Calu3 (cell line): ENCODE data around the gene DPY19L2. TPM values are rescaled to one million over a fixed set of nuclear protein-coding genes. Genes with fewer than 3 reads are reported as not detected.
"Not testable (repeated sequence)": the region's sequence is repeated elsewhere in the genome, so short reads cannot be mapped to it uniquely, and the experiment has no call there.

Source experiments
- Bru-seq: library from RNA; stranded (reverse); fragments of 400-500 nt; gene quantifications from one replicate; lab custom pipeline; 2021; lab: Mats Ljungman, UMichigan
- BruChase-seq, 2 experiments: library from RNA; stranded (reverse); fragments of 400-500 nt; gene quantifications; one replicate each; lab custom pipeline; 2021; lab: Mats Ljungman, UMichigan
- BruUV-seq: library from RNA; stranded (reverse); fragments of 400-500 nt; replicated peaks from 2 replicates; lab custom pipeline; 2021; lab: Mats Ljungman, UMichigan
- CTCF ChIA-PET: fragments of 300-600 bp; sonication (Branson Sonifier 250); formaldehyde crosslinking; loops from one replicate; lab custom pipeline; 2022; ENCODE audit warnings: antibody characterized with exemption; lab: Charles Lee
- DNase-seq: peaks from one replicate; pipeline ENCODE4 v3.0.0; 2022
- H3K27ac Mint-ChIP-seq: one replicate; pipeline ENCODE4 v1.8.0; 2022; ENCODE audit warnings: mixed read lengths; ENCODE audit not compliant: unreplicated experiment
- H3K27me3 Mint-ChIP-seq: one replicate; pipeline ENCODE4 v1.8.0; 2022; ENCODE audit warnings: mixed read lengths; ENCODE audit not compliant: unreplicated experiment
- H3K36me3 Mint-ChIP-seq: one replicate; pipeline ENCODE4 v1.8.0; 2022; ENCODE audit warnings: mild to moderate bottlenecking, moderate library complexity, mixed read lengths; ENCODE audit not compliant: insufficient read depth, unreplicated experiment
- H3K4me1 Mint-ChIP-seq: one replicate; pipeline ENCODE4 v1.8.0; 2022; ENCODE audit warnings: mild to moderate bottlenecking, low read depth, mixed read lengths; ENCODE audit not compliant: unreplicated experiment
- H3K4me3 Mint-ChIP-seq: one replicate; pipeline ENCODE4 v1.8.0; 2022; ENCODE audit warnings: mild to moderate bottlenecking, low read depth, moderate library complexity, mixed read lengths; ENCODE audit not compliant: unreplicated experiment
- H3K9me3 Mint-ChIP-seq: one replicate; pipeline ENCODE4 v1.8.0; 2022; ENCODE audit warnings: low read depth, mixed read lengths; ENCODE audit not compliant: unreplicated experiment
- intact Hi-C: fragments of 100-400 bp; cut with micrococcal nuclease; formaldehyde crosslinking; loops from one replicate; pipeline ENCODE4 v1.10.0; 2022; ENCODE audit not compliant: unreplicated experiment
- long read RNA-seq: library from polyadenylated mRNA; stranded (forward); transcript quantifications from one replicate; pipeline ENCODE4 v2.0.0, GENCODE V29; 2022
- total RNA-seq: library from RNA; stranded (reverse); gene quantifications from 2 replicates; pipeline ENCODE4 v1.2.3, GENCODE V29; 2022
- TF ChIP-seq, protein P1 (sequence below): fragments of 200-600 bp; IDR thresholded peaks from one replicate; pipeline ENCODE4 v1.8.0; 2022; ENCODE audit warnings: antibody characterized with exemption; ENCODE audit not compliant: unreplicated experiment

The DPY19L2 gene
- total RNA-seq, result 9.2 and 10.1 TPM in 2 replicates
- percentile 47 among the genes with signal in this experiment for Bru-seq, nascent RNA
- percentile 54 among the genes with signal in this experiment for BruChase-seq, experiment 1, labeled RNA remaining after a 6-hour chase
- BruChase-seq, experiment 2, labeled RNA remaining after a 2-hour chase, result percentile 50 among the genes with signal in this experiment
- long read RNA-seq, partial matches to known transcripts, result 2 of 4 reads
- long read RNA-seq, other reads (novel, unspliced or antisense), result 2 of 4 reads

GRCh38 chr12:63668028-63668799 lies at the start of gene DPY19L2:
Gene DPY19L2, minus strand, starts transcription at chr12:63668493. Its CDS starts 100 bp downstream, at chr12:63668393.
- BruUV-seq, result no TSS peak
- no peaks in the 10 kb centered on the region for H3K9me3 Mint-ChIP-seq
- peaks cover 13% of the 10 kb centered on the region for H3K27me3 Mint-ChIP-seq
- peak; percentile 81 for DNase-seq
- peak within 1 kb of the TSS; percentile 61 for H3K27ac Mint-ChIP-seq
- TF ChIP-seq, protein P1, sequence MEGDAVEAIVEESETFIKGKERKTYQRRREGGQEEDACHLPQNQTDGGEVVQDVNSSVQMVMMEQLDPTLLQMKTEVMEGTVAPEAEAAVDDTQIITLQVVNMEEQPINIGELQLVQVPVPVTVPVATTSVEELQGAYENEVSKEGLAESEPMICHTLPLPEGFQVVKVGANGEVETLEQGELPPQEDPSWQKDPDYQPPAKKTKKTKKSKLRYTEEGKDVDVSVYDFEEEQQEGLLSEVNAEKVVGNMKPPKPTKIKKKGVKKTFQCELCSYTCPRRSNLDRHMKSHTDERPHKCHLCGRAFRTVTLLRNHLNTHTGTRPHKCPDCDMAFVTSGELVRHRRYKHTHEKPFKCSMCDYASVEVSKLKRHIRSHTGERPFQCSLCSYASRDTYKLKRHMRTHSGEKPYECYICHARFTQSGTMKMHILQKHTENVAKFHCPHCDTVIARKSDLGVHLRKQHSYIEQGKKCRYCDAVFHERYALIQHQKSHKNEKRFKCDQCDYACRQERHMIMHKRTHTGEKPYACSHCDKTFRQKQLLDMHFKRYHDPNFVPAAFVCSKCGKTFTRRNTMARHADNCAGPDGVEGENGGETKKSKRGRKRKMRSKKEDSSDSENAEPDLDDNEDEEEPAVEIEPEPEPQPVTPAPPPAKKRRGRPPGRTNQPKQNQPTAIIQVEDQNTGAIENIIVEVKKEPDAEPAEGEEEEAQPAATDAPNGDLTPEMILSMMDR, result no peak
- CTCF ChIA-PET, result interaction anchor here (0.6 to 1.4 kb wide), 5 partner anchors 315 to 1780 kb away, joined by 3 to 6 read pairs (median 5); no protein-coding TSS in a partner anchor
- H3K4me3 Mint-ChIP-seq, result peak within 1 kb of the TSS; percentile 74
- intact Hi-C loops, result loop anchor here (2.0 to 10.0 kb wide), 2 partner anchors 349 to 587 kb away; no protein-coding TSS in a partner anchor
- peaks cover 26% of the 10 kb centered on the region for H3K4me1 Mint-ChIP-seq
- peaks cover 21% of the 10 kb centered on the region for H3K36me3 Mint-ChIP-seq

GRCh38 chr12:63716891-63717290 lies 48.6 kb upstream of the DPY19L2 start:
- H3K27me3 Mint-ChIP-seq, H3K27ac Mint-ChIP-seq, H3K4me3 Mint-ChIP-seq, H3K4me1 Mint-ChIP-seq, intact Hi-C loops, DNase-seq, BruUV-seq, H3K9me3 Mint-ChIP-seq, H3K36me3 Mint-ChIP-seq: not testable (repeated sequence)
- CTCF ChIA-PET, result interaction anchor here (0.7 kb wide), 1 partner anchor 33 kb away, joined by 4 read pairs; no protein-coding TSS in a partner anchor

GRCh38 chr12:63715107-63715625 lies 46.9 kb upstream of the DPY19L2 start:
- H3K4me3 Mint-ChIP-seq, H3K9me3 Mint-ChIP-seq, H3K4me1 Mint-ChIP-seq, intact Hi-C loops, CTCF ChIA-PET, H3K27me3 Mint-ChIP-seq, DNase-seq, H3K36me3 Mint-ChIP-seq, BruUV-seq, H3K27ac Mint-ChIP-seq: not testable (repeated sequence)

DNA sequence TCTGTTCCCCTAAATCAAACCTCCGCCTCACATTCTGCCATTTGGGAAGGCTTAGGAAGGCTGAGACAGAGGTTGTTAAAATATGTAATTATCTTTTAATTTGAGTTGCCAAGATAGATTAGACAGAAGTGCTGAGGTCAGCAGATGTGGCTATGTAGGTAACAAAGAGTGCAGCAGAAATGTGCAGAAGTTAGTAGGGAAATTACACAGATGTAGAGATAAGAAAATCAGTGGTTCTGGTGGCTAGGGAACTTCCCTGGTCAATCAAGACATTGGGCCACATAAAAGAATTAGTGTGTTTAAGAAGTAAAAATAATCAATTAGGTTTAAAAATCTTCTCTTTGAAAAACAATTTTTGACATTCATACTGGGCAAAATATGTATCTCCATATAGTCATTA lies 46.1 kb upstream of the DPY19L2 start:
- H3K4me1 Mint-ChIP-seq, H3K27me3 Mint-ChIP-seq, H3K9me3 Mint-ChIP-seq, BruUV-seq, DNase-seq, H3K36me3 Mint-ChIP-seq, CTCF ChIA-PET, intact Hi-C loops, H3K27ac Mint-ChIP-seq, H3K4me3 Mint-ChIP-seq: not testable (repeated sequence)

DNA sequence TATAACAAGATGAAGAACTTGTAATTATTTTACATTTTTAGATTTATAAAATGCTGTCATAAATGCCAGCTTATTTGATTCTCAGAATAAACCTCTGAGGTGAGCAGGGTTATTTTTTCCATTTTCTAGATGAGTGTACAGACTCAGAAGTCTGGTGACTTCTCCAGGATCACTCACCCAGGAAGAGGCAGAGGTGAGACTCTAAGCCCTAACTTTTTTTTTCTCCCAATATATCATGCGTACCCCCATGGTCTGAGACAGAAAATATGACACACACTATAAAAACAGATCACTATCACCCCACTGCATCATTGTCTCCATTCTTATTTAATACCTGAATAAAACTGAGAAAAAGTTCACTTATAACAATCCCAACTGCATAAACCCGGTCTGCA lies 45.4 kb upstream of the DPY19L2 start:
- H3K9me3 Mint-ChIP-seq, intact Hi-C loops, CTCF ChIA-PET, H3K36me3 Mint-ChIP-seq, H3K4me1 Mint-ChIP-seq, DNase-seq, H3K4me3 Mint-ChIP-seq, BruUV-seq, H3K27me3 Mint-ChIP-seq, H3K27ac Mint-ChIP-seq: not testable (repeated sequence)

DNA sequence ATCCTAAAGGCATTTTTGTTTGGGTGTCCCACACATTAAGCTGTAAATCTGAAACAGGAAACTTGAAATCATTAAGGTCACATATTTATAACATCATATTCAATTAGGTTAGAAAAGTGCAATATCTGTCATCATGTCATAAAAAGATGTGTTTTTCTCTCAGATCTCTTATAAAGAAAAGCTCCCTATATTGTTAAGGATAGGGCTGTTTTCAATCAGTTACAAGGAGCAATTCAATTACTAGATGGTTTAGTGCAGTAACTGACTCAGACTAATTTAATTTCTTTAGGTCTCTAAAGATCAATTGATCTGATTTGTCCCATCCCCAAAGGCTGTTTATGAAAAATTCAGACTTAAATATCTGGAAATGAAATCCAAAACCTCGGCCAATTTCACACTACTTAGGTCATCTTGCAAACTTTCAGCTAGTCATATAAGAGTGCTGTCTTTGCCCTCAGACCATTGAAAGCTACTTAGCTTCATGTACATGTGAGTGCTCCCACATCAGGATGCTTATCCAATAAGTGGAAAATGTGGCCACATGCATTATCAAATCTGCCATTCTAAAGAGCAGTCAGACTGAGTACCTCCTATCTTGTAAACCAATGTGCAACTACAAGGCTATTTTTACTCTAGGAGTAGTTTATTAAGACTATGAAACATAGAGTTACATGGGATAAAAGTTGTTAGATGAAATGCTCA lies 44.8 kb upstream of the DPY19L2 start:
- H3K9me3 Mint-ChIP-seq, DNase-seq, intact Hi-C loops, H3K4me3 Mint-ChIP-seq, BruUV-seq, H3K27ac Mint-ChIP-seq, H3K36me3 Mint-ChIP-seq, H3K4me1 Mint-ChIP-seq, H3K27me3 Mint-ChIP-seq, CTCF ChIA-PET: not testable (repeated sequence)

DNA sequence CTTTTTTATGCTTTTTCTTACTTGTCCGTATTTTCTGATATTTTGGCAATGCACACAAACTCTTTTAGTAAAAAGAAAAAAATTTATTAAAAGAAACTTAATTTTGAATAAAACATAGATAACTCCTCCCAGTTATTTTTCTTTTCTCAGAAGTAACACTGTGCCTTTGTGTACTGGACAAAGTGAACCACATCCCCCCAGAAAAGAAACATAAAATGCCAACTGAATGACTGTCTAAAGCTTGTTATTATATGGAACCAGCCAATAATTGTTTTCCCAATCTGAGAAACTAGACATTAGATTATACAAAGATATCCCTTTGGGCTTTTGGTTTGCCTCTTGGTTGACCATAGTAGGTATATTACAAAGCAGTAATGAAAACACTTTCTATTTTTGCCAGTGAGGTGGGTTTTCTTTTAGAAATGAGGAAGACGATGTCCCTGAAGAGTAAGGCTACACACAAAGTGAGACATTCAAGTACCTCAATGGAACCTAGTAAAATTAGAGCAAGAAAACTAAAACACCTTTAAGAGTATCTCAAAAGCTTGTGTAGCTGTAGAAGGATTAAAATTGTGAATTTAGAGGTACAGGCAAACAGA lies 44.2 kb upstream of the DPY19L2 start:
- H3K27me3 Mint-ChIP-seq, H3K4me1 Mint-ChIP-seq, DNase-seq, H3K36me3 Mint-ChIP-seq, H3K27ac Mint-ChIP-seq, H3K4me3 Mint-ChIP-seq, BruUV-seq, intact Hi-C loops, CTCF ChIA-PET, H3K9me3 Mint-ChIP-seq: not testable (repeated sequence)

GRCh38 chr12:63711339-63711738 lies 43.0 kb upstream of the DPY19L2 start:
- H3K27me3 Mint-ChIP-seq, DNase-seq, H3K27ac Mint-ChIP-seq, BruUV-seq, H3K4me3 Mint-ChIP-seq, H3K9me3 Mint-ChIP-seq, H3K36me3 Mint-ChIP-seq, CTCF ChIA-PET, intact Hi-C loops, H3K4me1 Mint-ChIP-seq: not testable (repeated sequence)
